GM12874 (cell line): ENCODE data around the gene ZDHHC14.

Experiments used
- CTCF ChIP-seq: IDR thresholded peaks from 2 replicates; pipeline ENCODE4 v1.5.1; 2011; ENCODE audit warnings: low read depth, mild to moderate bottlenecking, control low read depth, low read length, moderate library complexity; ENCODE audit not compliant: insufficient read depth

Gene ZDHHC14

GRCh38 chr6:157559201-157559756, 178.3 kb downstream of the ZDHHC14 start:
- no peak for TF ChIP-seq CTCF

GRCh38 chr6:157560691-157561413, 179.9 kb downstream of the ZDHHC14 start:
- TF ChIP-seq CTCF = no peak

- no peak for TF ChIP-seq CTCF
Observed at GRCh38 chr6:157561414-157561790, 180.4 kb downstream of the ZDHHC14 start.

- TF ChIP-seq CTCF = no peak
Observed at GRCh38 chr6:157561929-157562810, 181.2 kb downstream of the ZDHHC14 start.

- TF ChIP-seq CTCF = no peak
Observed at GRCh38 chr6:157562997-157563396, 182.0 kb downstream of the ZDHHC14 start.

- no peak for TF ChIP-seq CTCF
Observed at GRCh38 chr6:157563611-157564284, 182.8 kb downstream of the ZDHHC14 start.

- no peak for TF ChIP-seq CTCF
Observed at GRCh38 chr6:157568702-157569101, 187.7 kb downstream of the ZDHHC14 start.
